ENCODE results near the gene AGMAT.

AGMAT gene

GRCh38 chr1:15570861-15571260 is 14.0 kb downstream of the AGMAT start:
- TF ChIP-seq ZBTB7A (IDR thresholded peaks at IDR 0.05; ENCODE audit: low read depth) (no peak), CEBPB (IDR thresholded peaks at IDR 0.05) (peak; percentile 21; the same call in 1 of the 2 replicates)

GRCh38 chr1:15568387-15569073 is 16.3 kb downstream of the AGMAT start:
- no peak for TF ChIP-seq REST (IDR thresholded peaks at IDR 0.05; ENCODE audit: low read depth)
- TF ChIP-seq USF1 (IDR thresholded peaks at IDR 0.05) = no peak
- TF ChIP-seq EGR1 (IDR thresholded peaks at IDR 0.05) = no peak
- no peak for TF ChIP-seq MAX (IDR thresholded peaks at IDR 0.05)
- no peak for TF ChIP-seq EP300 (IDR thresholded peaks at IDR 0.05; ENCODE audit: borderline replicate concordance)
- no peak for TF ChIP-seq FOXM1 (IDR thresholded peaks at IDR 0.05; ENCODE audit: borderline replicate concordance, low read depth)
- no peak for TF ChIP-seq TAF1 (IDR thresholded peaks at IDR 0.05; ENCODE audit: low read depth)
- TF ChIP-seq TCF12 (IDR thresholded peaks at IDR 0.05; ENCODE audit: low read depth) = no peak
- TF ChIP-seq NFIC (IDR thresholded peaks at IDR 0.05) = no peak
- TF ChIP-seq ZBTB7A (IDR thresholded peaks at IDR 0.05; ENCODE audit: low read depth) = no peak
- TF ChIP-seq TEAD4 (IDR thresholded peaks at IDR 0.05) = no peak
- TF ChIP-seq RAD21 (IDR thresholded peaks at IDR 0.05; ENCODE audit: low read depth) = no peak

GRCh38 chr1:15559189-15559810 is 25.6 kb downstream of the AGMAT start:
- no peak for TF ChIP-seq ZBTB7A (IDR thresholded peaks at IDR 0.05; ENCODE audit: low read depth)
- no peak for TF ChIP-seq USF1 (IDR thresholded peaks at IDR 0.05)
- TF ChIP-seq TEAD4 (IDR thresholded peaks at IDR 0.05) = no peak
- TF ChIP-seq REST (IDR thresholded peaks at IDR 0.05; ENCODE audit: low read depth) = no peak
- no peak for TF ChIP-seq NFIC (IDR thresholded peaks at IDR 0.05)
- TF ChIP-seq EP300 (IDR thresholded peaks at IDR 0.05; ENCODE audit: borderline replicate concordance) = no peak

- no peak for TF ChIP-seq FOXM1 (IDR thresholded peaks at IDR 0.05; ENCODE audit: borderline replicate concordance, low read depth)
- TF ChIP-seq TCF12 (IDR thresholded peaks at IDR 0.05; ENCODE audit: low read depth) = no peak
- TF ChIP-seq ZBTB7A (IDR thresholded peaks at IDR 0.05; ENCODE audit: low read depth) = no peak
- TF ChIP-seq YY1 (IDR thresholded peaks at IDR 0.05; ENCODE audit: low read depth) = no peak
- no peak for TF ChIP-seq TEAD4 (IDR thresholded peaks at IDR 0.05)
- TF ChIP-seq USF1 (IDR thresholded peaks at IDR 0.05) = no peak
- TF ChIP-seq MAX (IDR thresholded peaks at IDR 0.05) = no peak
- TF ChIP-seq NFIC (IDR thresholded peaks at IDR 0.05) = no peak
- TF ChIP-seq CEBPB (IDR thresholded peaks at IDR 0.05) = no peak
These were observed 26.3 kb downstream of the AGMAT start for GRCh38 chr1:15558516-15558915.

- TF ChIP-seq ZBTB7A (IDR thresholded peaks at IDR 0.05; ENCODE audit: low read depth) = no peak
- TF ChIP-seq TEAD4 (IDR thresholded peaks at IDR 0.05) = no peak
- no peak for TF ChIP-seq EGR1 (IDR thresholded peaks at IDR 0.05)
- TF ChIP-seq YY1 (IDR thresholded peaks at IDR 0.05; ENCODE audit: low read depth) = no peak
- no peak for TF ChIP-seq RAD21 (IDR thresholded peaks at IDR 0.05; ENCODE audit: low read depth)
- no peak for TF ChIP-seq CREB1 (IDR thresholded peaks at IDR 0.05; ENCODE audit: low read depth)
- TF ChIP-seq CEBPB (IDR thresholded peaks at IDR 0.05) = no peak
- no peak for TF ChIP-seq NFIC (IDR thresholded peaks at IDR 0.05)
- no peak for TF ChIP-seq REST (IDR thresholded peaks at IDR 0.05; ENCODE audit: low read depth)
- TF ChIP-seq TAF1 (IDR thresholded peaks at IDR 0.05; ENCODE audit: low read depth) = no peak
- TF ChIP-seq TCF12 (IDR thresholded peaks at IDR 0.05; ENCODE audit: low read depth) = no peak
- TF ChIP-seq FOXM1 (IDR thresholded peaks at IDR 0.05; ENCODE audit: borderline replicate concordance, low read depth) = no peak
- TF ChIP-seq MAX (IDR thresholded peaks at IDR 0.05) = no peak
- no peak for TF ChIP-seq USF1 (IDR thresholded peaks at IDR 0.05)
- TF ChIP-seq EP300 (IDR thresholded peaks at IDR 0.05; ENCODE audit: borderline replicate concordance) = no peak
These were observed 27.3 kb downstream of the AGMAT start for GRCh38 chr1:15557594-15557993.

Data from Ishikawa (cell line).